Measurements from ENCODE around the gene CLCN1.

The CLCN1 gene

DNA sequence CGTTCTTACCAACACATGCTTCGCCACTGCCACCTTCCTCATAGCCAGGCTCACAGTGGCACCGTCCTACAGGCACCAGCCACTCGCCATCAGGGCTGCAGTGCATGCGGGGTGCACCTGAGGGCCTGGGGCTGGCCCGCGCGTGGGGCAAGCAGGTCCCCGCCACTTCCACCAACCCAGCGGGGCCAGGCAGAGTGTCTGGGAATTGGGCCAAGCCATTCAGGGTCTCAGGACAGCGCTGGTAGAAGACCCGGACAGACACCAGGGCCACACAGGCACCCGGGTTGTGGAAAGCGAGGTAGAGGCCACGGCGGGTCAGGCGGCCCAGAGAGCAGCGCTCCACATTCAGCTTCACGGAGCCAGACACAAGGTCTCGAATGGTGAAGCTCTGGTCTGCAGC is 83.7 kb downstream of the CLCN1 start:
- H3K4me3 ChIP-seq (ENCODE audit: low read depth, low read length): no peak overlapping the region
- no peak for TF ChIP-seq CTCF (IDR thresholded peaks at IDR 0.05; ENCODE audit: insufficient read depth, low read depth, low read length, missing control alignments)

GRCh38 chr7:143401265-143401664 is 85.4 kb downstream of the CLCN1 start:
- no peak overlapping the region for H3K4me3 ChIP-seq (ENCODE audit: low read depth, low read length)
- TF ChIP-seq CTCF (IDR thresholded peaks at IDR 0.05; ENCODE audit: insufficient read depth, low read depth, low read length, missing control alignments): no peak
- no peak for DNase-seq (ENCODE audit: low read depth)

More for the DNA sequence above, 83.7 kb downstream of the CLCN1 start:
- DNase-seq (ENCODE audit: low read depth): no peak
